NCI-H1048 (cell line): ENCODE measurements around the gene LRP1.

Source experiments
- DNase-seq: peaks from one replicate; lab custom pipeline; 2025; lab: John Stamatoyannopoulos, UW

Gene LRP1

GRCh38 chr12:57236201-57236924 is 108.1 kb downstream of the LRP1 start:
- DNase-seq: no peak

- DNase-seq: no peak
Observed at GRCh38 chr12:57236925-57237595, 108.8 kb downstream of the LRP1 start.

GRCh38 chr12:57237596-57237931 is 109.3 kb downstream of the LRP1 start:
- DNase-seq: no peak

- no peak for DNase-seq
Observed at GRCh38 chr12:57237932-57238853, 109.9 kb downstream of the LRP1 start.

- peak; percentile 63 for DNase-seq
Observed at GRCh38 chr12:57238854-57239554, 110.7 kb downstream of the LRP1 start.

GRCh38 chr12:57239587-57240065 is 111.3 kb downstream of the LRP1 start:
- DNase-seq: no peak

DNA sequence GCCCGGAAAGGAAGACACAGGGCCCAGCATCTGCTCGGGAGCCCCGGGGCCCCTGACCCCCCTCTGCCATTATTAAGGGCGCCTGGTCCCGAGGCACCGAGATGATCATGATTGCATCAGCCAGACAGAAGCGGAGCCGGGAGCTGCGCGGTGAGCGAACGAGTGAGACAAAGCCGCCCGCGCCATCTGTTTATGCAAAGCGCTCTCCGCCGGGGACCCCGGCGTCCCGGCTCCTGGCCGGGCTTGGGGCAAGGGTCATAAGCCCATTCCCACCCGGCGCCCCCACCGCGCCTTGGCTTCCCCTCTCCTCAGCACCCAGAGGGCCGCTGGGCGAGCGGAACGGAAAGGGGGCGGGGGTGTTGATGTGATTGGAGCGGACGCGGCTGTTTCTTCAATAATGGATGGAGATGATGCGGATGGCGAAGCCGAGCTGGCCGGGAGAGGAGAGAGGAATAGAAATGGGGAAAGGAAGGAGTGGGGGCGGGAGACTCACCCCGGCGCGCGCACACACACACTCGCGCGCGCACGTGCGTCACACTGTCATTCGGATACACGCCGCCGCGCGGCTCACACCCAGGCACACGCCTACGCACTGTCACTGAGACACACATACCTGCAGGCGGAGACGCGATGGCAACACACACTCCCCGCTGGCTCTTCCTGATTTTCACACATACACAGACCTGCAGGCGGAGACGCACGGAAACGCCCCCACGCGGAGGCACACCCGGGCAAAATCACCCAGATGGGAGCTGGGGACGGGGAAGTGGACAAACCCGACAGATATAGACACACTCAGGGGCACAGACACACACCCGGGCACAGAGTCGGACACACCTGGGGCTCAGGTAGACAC is 112.0 kb downstream of the LRP1 start:
- DNase-seq: peak; percentile 73

DNA sequence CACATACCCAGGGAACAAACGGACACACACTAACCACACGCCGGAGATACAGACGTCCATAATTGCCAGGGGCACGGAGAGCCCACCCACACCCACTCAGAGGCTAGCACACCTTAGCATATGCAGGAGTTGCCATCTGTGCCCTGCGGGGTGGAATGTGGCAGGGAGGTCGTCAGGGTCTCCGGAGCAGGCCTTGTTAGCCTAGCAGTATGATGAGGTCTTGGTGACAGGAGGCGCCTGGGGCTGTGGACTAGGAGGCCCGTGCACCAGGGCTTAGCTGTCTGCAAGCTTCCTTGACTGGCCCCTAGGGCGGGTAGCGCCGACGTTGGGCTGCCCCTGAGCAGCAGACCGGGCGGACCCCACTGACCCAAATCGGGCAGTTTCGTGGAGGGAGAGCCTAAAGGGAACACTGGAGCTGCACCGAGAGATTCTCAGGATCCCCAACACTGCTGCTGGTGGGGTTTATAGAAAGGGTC is 112.7 kb downstream of the LRP1 start:
- no peak for DNase-seq

DNA sequence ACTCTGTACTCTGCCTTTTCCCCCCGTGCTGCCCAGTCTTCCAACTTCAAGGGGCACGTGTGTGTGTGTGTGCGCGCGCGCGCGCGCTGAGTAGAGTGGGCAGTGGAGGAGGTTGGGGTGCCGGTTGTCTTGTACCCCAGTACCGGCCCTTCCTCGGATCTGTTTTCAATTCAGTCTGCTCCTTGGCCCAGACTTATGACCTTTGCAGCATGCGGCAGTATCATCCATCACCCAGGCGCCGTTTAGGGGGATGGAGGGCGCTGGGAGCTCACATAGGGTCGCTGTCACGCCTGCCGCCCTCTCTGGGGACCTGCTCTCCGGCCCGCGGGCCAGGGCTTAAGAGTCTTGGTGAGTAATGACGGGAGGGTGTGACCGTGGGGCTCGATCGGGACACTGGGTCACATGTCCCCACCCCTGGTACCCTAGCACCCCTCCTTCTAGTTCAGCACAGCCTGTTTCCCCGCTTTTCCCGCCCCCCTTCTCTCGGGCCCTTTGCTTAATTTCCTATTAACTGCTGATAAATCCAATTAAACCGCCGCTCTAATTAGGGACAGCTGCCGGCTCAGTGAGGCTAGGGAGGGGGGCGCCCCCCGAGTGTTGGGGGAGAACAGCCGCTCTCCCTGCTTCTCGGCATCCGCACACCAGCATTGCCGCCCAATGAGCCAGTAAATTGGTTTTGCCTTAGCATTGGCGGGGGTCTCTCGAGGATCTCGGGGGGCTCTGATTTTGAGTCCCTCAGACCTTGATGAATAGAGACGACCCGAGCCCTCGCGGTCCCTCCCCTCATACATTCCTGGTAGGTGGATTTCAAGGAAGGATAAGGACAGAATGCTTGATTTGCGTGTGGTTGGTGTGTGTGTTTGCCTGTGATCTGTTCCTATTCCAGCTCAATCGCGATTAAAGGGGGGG is 113.4 kb downstream of the LRP1 start:
- DNase-seq: no peak

DNA sequence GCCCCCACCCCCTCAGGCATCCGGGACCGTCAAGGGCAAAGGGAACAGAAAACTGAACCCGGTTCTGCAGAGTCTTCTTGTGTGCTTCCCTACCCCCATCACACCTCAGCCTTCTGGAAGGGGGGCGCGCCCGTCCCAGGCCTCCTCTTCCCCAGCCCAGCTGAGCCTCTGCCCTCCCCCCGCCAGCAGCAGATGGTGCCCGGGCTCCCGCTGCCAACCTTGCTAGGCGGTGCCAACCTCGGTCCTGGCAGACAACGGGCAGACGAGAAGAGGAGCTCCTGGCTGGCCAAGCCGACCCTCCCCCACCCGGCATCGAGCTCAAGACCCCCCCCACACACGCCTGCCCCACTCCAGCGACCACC is 114.0 kb downstream of the LRP1 start:
- peak; percentile 62 for DNase-seq

- peak; percentile 80 for DNase-seq
Observed at GRCh38 chr12:57242691-57243454, 114.6 kb downstream of the LRP1 start.

GRCh38 chr12:57243521-57244311 is 115.4 kb downstream of the LRP1 start:
- DNase-seq: peak; percentile 70

GRCh38 chr12:57244312-57244696 is 116.0 kb downstream of the LRP1 start:
- DNase-seq: no peak

GRCh38 chr12:57247041-57247440 is 118.8 kb downstream of the LRP1 start:
- no peak for DNase-seq

DNA sequence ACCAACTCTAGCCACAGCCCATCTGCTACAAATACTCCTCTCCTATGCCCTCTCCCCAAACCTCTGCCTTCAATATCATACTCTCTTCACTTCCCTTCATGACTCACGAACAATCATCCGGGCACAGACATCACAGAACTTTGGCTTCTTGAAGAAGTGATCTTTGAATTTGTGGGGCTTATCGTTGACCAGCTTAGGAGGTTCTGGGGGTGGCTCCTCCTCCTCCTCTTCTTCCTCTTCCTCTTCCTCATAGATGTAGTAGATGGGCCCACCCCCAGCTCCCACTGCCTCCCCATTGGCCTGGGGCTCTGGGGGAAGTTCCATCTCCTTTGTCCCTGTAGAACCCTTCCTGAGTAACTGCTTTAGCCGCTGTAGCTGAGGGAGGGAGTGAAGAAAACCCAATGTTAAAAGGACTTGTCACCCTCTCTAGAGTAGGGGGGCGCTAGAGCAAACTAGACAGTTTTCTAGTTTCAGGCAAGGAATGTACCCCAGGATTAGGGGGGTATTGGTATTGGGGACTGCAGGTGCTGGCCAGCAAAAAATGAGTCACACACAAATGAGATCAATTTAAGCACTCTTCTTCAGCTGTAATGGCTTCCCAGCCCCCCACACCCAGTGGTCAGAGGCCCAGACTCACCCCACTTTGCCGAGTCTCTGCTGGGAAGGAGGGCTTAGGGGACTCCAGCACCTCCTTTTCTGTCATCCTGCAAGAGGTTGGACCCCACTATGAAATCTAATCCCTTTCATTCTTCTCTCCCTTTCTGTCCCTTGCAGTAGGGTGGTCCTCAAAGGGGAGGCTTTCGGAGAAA is 120.9 kb downstream of the LRP1 start:
- no peak for DNase-seq

DNA sequence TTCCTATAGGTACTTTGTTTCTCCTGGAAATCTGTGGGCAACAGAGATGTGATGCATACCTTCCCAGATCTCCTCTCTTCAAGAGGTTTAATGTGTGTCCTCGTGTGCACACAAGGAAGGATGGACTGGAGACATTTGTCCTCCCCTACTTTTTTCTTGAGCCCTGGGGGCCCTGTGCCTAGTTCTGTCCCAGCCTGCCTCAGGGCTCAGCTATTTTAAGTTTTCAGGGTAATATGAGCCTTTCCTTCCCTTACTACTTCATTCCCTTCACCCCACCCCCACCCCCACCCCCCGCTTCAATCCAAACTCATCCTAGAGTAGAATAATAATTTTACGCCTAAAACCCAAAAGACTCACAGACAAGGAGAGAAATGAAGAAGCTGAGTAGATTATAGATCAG is 122.3 kb downstream of the LRP1 start:
- DNase-seq: no peak

DNA sequence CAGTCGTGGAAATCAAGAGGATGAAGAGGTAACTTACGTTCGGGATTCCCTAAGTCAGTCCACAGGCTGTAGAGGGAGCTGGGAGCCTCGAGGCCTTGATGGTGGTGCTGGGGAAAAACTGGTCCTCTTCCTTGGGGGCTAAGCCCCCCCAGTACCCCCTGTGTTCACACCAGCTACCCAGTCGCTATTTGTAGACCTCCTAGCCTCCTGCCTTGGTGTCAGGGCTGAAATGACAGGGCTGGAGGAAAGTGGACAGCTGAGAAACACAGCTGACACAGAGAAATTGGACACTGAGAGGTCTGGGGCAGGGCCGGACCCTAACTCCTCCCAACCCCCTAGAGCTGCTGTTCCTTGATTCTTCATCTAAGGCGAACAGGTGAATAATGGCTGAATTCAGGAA is 122.7 kb downstream of the LRP1 start, which contains the start of gene STAC3:
TSS of gene STAC3 (minus strand) at position 232 of the 400 bp plus-strand sequence. CDS start 1,551 bp downstream, outside the sequence.
- DNase-seq: no peak
